SK-N-SH (cell line): Measurements from ENCODE around the gene PCMT1.

ENCODE experiments used
- CTCF ChIP-seq: fragments of 200-600 bp; sonication (generic); IDR thresholded peaks from 2 replicates; pipeline ENCODE4 v1.6.1; 2017; ENCODE audit warnings: antibody characterized with exemption, mild to moderate bottlenecking, moderate library complexity
- ELF1 ChIP-seq: IDR thresholded peaks from 2 replicates; pipeline ENCODE4 v1.4.0; 2012
- FOSL2 ChIP-seq: IDR thresholded peaks from 2 replicates; pipeline ENCODE4 v1.4.0; 2012; ENCODE audit warnings: low read depth, mild to moderate bottlenecking, moderate library complexity, borderline replicate concordance
- GABPA ChIP-seq: IDR thresholded peaks from 2 replicates; pipeline ENCODE4 v1.4.0; 2012; ENCODE audit warnings: low read depth, mild to moderate bottlenecking
- GATA2 ChIP-seq: sonication (generic); formaldehyde crosslinking; IDR thresholded peaks from 2 replicates; pipeline ENCODE4 v1.5.0; 2020; ENCODE audit warnings: mild to moderate bottlenecking, missing genetic modification reagents
- JUND ChIP-seq: IDR thresholded peaks from 2 replicates; pipeline ENCODE4 v1.4.0; 2012
- POLR2AphosphoS5 ChIP-seq: IDR thresholded peaks from 2 replicates; pipeline ENCODE4 v1.6.1; 2012; ENCODE audit warnings: low read depth, low read length
- REST ChIP-seq: IDR thresholded peaks from 2 replicates; pipeline ENCODE4 v1.6.1; 2012; ENCODE audit warnings: mild to moderate bottlenecking, low read depth, low read length, moderate library complexity
- YY1 ChIP-seq: IDR thresholded peaks from 2 replicates; pipeline ENCODE4 v1.4.0; 2012; ENCODE audit warnings: low read depth, mild to moderate bottlenecking

- no peak for TF ChIP-seq YY1
- TF ChIP-seq REST = no peak
- no peak for TF ChIP-seq FOSL2
- TF ChIP-seq GATA2 (CRISPR knock-in tag) = no peak
- TF ChIP-seq ELF1 = no peak
- TF ChIP-seq JUND = no peak
- no peak for TF ChIP-seq CTCF
- TF ChIP-seq POLR2AphosphoS5 = no peak
- no peak for TF ChIP-seq GABPA
Measured at GRCh38 chr6:149729824-149730223, 19.7 kb upstream of the PCMT1 start.
